Measurements from ENCODE around the gene PRR11.
A peak's percentile ranks its signal among the peaks of the same experiment; 100 is the strongest.
"Not testable (repeated sequence)": the region's sequence is repeated elsewhere in the genome, so short reads cannot be mapped to it uniquely, and the experiment has no call there.

The PRR11 gene

GRCh38 chr17:59152925-59153324, 2.6 kb upstream of the PRR11 start:
- no peak for DNase-seq

DNA sequence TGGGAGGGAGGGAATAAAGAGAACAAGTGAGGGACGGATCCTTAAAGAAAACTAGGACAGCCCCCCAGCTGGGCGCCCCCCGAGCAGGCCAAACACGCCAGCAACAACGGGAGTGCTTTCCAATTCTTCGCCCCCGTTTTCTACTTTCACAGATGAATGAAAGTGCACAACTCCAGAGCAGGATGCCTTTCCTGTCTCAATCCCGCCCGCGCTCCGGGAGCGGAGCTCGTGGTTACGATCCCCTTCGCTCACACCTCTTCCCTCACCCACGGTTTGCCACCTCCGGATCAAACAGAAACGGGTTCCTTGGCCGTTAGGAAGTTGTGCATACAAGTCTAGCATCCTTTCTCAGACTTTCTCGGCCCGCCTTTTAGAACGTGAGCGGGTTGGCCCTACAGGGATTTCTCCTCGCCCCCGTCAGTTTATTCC, 1.2 kb upstream of the PRR11 start:
- peak; percentile 76 for DNase-seq

- peak; percentile 93 for DNase-seq
Observed at GRCh38 chr17:59154721-59155438, 666 bp upstream of the PRR11 start, which contains the start of gene SKA2. SKA2 (minus strand) TSS chr17:59155186; CDS start chr17:59155163, 23 bp downstream.

DNA sequence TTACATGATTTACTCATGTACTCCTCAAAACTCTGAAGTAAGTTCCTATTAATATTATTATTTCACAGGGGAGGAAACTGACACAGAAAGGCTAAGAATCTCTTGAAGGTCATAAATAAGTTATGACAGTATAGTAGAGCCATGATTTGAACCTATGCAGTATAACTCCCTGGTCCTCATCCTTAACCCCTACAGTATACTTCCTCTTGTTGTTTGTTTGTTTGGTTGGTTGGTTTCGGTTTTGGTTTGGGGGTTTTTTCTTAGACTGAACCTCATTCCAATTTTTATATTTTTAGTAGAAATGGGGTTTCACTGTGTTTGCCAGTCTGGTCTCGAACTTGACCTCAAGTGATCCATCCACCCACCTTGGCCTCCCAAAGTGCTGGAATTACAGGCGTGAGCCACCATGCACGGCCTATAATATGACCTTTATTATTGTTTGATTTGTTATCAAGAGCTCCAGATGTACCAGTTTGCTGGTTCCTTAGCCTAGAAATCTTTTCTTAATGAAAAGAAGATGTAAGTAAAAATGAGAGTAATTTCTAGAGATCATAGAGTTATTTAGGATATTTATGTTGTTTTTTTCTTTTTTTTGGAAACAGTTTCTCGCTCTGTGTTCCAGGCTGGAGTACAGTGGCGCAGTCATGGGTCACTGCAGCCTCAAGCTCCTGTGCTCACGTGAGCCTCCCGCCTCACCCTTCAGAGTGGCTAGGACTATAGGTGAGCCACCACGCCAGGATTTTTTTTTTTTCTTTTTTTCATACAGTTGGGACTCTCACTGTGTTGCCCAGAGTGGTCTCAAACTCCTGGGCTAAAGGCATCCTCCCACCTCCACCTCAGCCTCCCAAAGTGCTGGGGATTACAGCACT, 4.8 kb downstream of the PRR11 start:
- DNase-seq = no peak

DNA sequence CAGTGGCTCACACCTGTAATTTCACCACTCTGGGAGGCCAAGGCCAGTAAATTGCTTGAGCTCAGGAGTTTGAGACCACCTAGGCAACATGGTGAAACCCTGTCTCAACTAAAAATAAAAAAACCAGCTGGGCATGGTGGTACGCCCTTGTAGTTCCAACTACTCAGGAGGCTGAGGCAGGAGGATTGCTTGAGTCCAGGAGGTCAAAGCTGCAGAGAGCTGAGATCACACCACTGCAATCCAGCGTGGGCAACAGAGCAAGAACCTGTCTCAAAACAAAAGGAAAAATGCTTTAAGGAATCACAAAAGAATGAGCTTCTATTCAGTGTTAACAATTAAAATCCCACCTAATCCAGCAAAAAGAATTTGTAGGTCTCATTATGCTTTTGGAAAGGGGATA, 5.9 kb downstream of the PRR11 start:
- no peak for DNase-seq

- no peak for DNase-seq
Observed at GRCh38 chr17:59165933-59166342, 10.4 kb downstream of the PRR11 start.

- no peak for DNase-seq
Observed at GRCh38 chr17:59167571-59168001, 12.0 kb downstream of the PRR11 start.

DNA sequence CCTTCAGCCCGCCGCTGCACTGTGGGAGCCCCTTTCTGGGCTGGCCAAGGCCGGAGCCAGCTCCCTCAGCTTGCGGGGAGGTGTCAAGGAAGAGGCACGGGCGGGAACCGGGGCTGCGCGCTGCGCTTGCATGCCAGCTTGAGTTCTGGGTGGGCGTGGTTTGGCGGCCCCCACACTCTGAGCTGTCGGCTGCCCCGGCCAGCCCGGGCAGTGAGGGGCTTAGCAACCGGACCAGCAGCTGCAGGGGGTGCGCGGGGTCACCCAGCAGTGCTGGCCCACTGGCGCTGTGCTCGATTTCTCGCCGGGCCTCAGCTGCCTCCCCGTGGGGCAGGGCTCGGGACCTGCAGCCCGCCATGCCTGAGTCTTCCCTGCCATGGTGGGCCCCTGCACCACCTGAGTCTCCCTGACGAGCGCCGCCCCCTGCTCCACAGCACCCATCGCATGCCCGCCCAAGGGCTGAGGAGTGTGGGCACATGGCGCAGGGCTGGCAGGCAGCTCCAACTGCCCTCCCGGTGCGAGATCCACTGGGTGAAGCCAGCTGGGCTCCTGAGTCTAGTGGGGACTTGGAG, 17.0 kb downstream of the PRR11 start:
- DNase-seq = no peak

- DNase-seq = no peak
Observed at GRCh38 chr17:59174671-59175070, 19.1 kb downstream of the PRR11 start.

DNA sequence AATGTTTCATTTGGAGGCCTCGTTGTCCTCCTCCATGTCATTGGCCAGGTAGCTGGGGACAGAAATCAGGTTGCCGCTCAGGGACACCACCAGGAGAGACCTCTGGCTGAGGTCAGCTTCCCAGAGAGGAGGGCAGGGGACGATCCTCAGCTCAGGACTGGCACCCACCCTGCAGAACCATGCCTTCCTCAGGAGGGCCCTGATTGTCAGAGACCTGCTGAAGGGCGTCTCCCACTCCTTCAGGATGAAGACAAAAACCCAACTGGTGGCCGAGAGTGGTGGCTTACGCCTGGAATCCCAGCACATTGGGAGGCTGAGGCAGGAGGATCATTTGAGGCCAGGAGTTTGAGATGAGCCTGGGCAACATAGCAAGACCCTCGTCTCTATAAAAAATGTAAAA, 19.5 kb downstream of the PRR11 start:
- no peak for DNase-seq

DNA sequence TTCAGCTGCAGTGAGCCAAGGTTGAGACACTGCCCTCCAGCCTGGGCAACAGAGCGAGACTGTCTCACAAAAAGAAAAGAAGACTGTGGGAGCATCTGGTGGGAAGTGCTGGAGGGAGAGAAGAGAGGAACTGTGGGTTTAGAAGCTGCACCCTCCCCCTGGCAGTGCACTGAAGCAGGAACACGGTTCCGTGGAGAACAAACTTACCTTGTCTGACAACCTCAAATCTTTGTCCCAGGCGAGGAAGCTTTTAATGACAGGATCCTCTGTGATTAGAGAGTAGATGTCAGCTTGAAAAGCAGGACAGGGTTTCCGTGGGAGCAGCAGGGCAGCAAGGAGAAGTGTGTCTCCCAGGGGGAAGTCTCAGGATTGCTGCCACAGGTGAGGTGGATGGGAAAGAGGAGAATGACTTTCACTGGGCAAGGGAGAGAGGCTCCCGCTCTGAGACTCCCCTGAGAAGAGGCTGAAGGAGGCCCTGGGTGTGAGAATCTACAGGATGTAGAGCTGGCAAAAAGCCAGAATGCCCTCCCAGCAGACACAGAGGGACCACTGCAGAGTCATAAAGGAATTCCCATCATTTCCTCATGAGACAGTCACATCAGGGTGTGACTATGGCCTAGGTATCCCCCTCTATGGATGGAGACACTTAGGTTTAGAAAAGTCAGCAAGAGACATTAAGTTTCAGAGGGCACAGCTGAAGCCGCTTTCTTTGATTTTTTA, 22.9 kb downstream of the PRR11 start:
- no peak for DNase-seq

DNA sequence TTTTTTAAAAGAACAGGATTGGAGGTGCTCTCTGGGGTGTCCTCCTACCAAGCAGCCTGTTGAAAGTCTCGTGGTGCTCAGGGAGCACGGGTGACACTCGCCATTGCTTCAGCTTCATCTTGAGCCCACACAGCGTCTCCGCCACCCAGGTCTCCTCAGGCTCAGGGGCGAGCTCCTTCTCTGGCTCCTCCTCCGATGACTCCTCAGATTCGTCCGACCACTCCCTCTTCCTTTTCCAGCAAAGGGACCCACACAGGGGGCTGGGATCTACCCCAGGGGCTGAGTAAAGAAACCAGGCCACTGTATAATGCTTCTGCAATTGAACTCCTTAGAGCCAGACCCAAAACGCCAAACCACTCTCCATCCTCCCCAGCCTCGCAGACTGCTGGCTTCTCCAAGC, 24.1 kb downstream of the PRR11 start:
- not testable (repeated sequence) for DNase-seq

DNA sequence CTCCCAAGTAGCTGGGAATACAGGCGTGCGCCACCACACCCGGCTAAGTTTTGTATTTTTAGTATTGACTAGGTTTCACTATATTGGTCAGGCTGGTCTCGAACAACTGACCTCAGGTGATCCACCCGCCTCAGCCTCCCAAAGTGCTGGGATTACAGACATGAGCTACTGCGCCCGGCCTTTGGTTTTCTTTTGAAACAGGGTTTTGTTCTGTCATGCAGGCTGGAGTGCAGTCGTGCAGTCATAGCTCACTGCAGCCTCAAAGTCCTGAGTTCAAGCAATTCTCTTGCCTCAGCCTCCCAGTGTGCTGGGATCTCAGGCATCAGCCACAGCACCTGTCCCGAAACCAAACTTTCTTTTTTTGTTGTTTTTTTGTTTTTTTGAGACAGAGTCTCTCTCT, 25.1 kb downstream of the PRR11 start:
- no peak for DNase-seq

DNA sequence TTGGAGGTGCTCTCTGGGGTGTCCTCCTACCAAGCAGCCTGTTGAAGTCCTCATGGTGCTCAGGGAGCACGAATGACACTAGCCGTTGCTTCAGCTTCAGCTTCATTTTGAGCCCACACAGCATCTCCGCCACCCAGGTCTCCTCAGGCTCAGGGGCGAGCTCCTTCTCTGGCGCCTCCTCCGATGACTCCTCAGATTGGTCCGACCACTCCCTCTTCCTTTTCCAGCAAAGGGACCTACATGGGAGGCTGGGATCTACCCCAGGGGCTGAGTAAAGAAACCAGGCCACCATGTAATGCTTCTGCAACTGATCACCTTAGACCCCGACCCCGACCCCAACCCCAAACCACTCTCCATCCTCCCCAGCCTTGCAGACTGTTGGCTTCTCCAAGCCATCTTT, 25.9 kb downstream of the PRR11 start:
- DNase-seq = no peak

GRCh38 chr17:59185997-59186396, 30.5 kb downstream of the PRR11 start:
- no peak for DNase-seq

GRCh38 chr17:59186850-59187249, 31.3 kb downstream of the PRR11 start:
- DNase-seq = no peak

GRCh38 chr17:59190806-59191205, 35.3 kb downstream of the PRR11 start:
- no peak for DNase-seq

DNA sequence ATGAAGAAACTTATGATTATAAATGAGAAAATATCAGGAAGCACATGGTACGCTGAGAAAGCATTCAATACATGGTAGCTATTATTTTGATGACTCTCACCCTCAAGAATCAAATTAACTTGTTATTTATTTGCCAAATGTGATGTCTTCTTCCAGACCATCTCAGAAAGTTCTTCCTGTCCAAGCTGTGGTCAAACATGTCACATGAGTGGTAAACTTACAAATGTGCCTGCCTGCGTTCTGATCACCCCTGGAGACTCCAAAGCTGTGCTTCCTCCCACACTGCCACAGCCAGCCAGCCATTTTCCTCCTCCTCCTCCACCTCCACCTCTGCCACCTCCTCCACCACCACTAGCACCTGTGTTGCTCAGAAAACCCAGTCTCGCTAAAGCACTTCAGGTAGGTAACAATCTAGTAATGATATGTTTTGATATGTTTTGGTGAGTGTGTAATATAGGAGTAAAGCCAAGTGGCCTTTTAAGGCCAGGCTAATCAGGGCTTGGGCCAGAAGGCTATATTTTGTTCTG, 37.9 kb downstream of the PRR11 start:
- DNase-seq = no peak

DNA sequence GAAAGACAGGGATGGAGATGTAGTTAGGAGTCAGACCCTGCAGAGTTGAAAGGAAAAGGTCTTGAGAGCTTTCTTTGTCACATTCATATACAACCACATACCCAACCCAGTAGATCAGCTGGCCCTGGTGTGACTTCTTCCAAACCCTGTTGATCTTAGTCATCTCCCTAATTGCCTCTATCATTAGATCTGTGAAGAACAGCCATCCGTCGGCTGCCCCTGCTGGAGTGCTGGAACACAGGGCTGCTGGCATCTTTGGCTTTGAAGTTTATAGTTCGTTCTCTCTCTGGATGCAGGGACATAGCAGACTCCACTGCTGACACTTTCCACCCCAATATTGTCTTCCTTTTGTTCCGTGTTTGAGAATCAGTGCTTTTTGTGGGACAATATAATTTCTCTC, 43.9 kb downstream of the PRR11 start:
- no peak for DNase-seq

- no peak for DNase-seq
Observed at GRCh38 chr17:59202320-59202719, 46.8 kb downstream of the PRR11 start.

- no peak for DNase-seq
Observed at GRCh38 chr17:59219370-59219769, 63.8 kb downstream of the PRR11 start.

GRCh38 chr17:59219992-59220327, 64.4 kb downstream of the PRR11 start:
- no peak for DNase-seq
